Stimulated activated CD8-positive, alpha-beta memory T cell treated with anti-CD3 and anti-CD28 coated beads, Interleukin-4, amount 100 ng/mL, for 1 hour (primary cell): ENCODE data around the gene KLHL11.

Experiments
- DNase-seq, 2 donors: peaks; one replicate each; pipeline ENCODE4 v3.0.0-alpha.2; 2020; ENCODE audit warnings: low read depth in 2 of 2, low spot score in 1 of 2

KLHL11 gene, protein sequence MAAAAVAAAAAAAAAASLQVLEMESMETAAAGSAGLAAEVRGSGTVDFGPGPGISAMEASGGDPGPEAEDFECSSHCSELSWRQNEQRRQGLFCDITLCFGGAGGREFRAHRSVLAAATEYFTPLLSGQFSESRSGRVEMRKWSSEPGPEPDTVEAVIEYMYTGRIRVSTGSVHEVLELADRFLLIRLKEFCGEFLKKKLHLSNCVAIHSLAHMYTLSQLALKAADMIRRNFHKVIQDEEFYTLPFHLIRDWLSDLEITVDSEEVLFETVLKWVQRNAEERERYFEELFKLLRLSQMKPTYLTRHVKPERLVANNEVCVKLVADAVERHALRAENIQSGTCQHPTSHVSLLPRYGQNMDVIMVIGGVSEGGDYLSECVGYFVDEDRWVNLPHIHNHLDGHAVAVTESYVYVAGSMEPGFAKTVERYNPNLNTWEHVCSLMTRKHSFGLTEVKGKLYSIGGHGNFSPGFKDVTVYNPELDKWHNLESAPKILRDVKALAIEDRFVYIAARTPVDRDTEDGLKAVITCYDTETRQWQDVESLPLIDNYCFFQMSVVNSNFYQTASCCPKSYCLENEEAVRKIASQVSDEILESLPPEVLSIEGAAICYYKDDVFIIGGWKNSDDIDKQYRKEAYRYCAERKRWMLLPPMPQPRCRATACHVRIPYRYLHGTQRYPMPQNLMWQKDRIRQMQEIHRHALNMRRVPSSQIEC

DNA sequence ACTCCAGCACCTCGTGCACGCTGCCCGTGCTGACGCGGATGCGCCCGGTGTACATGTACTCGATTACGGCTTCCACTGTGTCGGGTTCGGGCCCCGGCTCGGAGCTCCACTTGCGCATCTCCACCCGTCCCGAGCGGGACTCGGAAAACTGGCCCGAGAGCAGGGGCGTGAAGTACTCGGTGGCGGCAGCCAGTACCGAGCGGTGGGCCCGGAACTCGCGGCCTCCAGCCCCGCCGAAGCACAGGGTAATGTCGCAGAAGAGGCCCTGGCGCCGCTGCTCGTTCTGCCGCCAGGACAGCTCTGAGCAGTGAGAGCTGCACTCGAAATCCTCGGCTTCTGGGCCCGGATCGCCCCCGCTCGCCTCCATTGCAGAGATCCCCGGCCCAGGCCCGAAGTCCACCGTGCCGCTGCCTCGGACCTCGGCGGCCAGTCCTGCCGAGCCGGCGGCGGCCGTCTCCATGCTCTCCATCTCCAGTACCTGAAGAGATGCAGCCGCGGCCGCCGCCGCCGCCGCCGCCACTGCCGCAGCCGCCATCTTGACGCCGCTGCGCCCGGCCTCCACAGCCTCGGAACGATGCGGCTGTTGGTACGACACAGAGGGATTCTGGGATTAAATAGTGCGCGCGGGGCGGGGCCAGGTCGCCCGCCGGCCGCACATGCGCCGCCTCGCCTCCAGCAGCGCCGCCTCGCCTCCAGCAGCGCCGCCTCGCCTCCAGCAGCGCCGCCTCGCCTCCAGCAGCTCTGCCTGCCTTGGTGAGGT, at the start of gene KLHL11:
TSS of gene KLHL11 (minus strand) at position 588 of the 760 bp plus-strand sequence. CDS start at position 535, 53 bp downstream.
- peak; percentile 67 to 68 for DNase-seq

DNA sequence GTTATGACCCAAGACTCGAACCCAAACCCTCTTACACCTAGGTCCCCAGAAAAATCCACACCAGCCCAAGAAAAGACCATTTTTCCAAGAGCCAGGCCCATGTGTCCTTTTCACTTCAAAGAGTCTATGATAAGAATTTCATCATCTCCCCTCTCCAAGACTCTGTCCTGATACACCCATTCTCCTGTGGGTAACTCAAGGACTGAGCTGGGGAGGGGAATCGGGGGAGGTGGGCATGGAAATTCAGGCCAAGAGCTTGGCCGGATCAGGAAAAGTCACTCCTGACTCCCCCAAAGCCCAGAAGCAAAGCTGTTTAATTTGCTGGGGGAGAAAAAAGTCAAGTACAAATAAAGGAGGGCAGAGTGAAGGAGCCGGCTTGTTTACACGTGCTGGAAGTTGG, 49.8 kb upstream of the KLHL11 start:
- no peak for DNase-seq

DNA sequence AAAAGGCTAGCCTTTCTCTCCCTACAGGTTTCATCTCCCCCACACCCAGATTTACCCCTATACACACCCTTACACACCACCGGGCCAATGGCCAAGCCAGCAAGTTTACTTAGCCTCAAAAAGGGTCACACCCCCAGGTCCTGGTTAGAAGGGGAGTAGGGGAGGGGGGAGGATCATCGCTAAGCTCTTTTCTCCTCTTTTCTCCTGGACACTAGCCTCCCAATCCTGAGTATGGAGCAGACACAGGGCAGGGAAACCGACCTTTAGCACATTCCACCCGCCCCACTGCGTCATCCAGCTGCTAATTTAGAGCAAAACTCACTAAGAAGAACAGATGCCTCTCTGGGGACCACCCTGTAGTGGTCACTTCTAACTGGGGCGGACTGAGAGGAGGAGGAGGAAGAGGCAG, 49.1 kb upstream of the KLHL11 start:
- DNase-seq = no peak

DNA sequence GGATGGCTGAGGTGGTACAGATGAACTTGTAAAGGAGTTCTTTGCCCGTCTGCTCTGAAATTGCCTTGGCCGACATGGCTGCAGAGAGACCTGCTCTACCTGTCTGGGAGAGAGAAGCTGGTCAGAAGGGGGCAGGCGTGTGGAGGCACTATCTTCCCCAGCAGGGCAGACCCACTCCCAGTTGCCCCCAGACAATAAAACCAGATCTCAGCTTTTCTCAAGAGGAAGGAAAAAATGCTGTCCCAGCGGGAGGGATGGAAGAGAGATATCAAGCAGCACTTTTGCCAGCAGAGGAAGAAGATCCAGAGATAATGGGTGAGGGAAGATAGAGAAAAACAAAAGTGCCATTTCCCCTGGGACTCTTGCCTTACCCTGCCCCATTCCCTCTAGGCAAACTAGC, 48.6 kb upstream of the KLHL11 start:
- DNase-seq = no peak

DNA sequence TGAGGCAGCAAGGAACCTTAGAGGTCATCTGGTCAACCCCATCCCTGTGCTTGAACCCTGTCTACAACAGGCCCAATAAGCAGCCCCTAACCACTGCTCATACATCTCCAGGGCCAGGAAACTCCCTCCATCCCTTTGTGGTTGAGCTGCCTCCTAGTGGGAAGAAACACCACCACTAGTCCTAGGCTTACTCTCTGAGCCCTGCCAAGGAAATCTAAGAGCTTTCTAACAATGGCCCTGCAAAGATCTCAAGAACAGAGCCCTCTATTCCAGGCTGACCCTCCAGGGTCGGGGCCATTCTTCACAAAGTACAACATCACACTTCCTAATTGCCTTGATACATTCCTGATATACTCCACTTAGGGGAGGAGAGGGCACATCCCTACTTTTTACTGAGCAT, 47.7 kb upstream of the KLHL11 start:
- DNase-seq = no peak

DNA sequence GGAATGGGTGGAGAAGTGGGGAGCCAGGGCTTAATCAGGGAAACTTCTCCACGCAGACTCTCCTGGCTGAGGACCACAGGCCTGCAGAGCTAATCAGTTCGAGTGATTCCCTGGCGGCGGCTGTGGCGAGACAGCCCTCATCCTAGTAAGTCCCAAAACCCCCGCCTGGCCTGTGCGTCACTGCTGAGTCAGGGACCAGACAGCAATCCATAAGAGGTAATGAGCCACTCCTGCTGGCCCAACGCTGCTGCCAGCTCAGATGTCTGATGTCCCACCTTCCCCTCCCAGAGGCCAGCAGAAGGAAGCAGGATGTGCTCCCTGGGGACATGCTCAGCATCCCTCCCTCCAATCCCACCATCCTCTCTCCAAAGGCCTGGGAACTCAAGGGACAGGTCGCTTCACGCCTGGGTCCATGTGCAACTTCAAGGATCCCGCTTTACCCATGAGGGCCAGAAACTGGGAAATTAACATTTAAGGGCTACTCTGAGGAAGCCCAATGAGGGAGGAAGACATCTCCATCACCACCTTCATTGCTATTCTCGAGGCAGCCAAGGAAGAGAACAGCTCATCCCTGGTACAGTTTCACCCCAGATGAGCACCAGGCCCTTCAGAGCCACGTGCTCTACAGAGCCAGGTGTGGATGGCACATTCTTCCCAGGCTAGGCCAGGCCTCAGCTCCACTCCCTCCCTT, 45.6 kb upstream of the KLHL11 start:
- DNase-seq = no peak

DNA sequence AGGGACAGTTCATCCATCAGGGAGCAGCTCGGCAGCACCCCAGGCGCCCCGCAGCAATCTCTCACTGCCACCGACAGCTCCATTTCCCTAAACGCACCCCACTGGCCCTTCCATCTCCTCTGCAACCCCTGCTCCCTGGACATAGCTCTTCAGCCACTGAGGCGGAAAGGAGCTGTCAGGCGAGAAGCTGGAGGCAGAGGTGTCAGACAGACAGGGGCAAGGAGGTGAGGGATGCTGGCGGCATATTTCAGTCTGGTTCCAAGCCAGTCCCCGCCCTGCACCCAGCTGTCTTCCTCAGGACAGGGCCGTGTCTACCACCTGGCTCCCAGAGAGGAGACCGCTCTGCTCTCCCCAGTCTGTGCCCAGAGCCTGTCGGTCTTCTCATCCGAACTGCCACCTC, 43.9 kb upstream of the KLHL11 start:
- DNase-seq = no peak

DNA sequence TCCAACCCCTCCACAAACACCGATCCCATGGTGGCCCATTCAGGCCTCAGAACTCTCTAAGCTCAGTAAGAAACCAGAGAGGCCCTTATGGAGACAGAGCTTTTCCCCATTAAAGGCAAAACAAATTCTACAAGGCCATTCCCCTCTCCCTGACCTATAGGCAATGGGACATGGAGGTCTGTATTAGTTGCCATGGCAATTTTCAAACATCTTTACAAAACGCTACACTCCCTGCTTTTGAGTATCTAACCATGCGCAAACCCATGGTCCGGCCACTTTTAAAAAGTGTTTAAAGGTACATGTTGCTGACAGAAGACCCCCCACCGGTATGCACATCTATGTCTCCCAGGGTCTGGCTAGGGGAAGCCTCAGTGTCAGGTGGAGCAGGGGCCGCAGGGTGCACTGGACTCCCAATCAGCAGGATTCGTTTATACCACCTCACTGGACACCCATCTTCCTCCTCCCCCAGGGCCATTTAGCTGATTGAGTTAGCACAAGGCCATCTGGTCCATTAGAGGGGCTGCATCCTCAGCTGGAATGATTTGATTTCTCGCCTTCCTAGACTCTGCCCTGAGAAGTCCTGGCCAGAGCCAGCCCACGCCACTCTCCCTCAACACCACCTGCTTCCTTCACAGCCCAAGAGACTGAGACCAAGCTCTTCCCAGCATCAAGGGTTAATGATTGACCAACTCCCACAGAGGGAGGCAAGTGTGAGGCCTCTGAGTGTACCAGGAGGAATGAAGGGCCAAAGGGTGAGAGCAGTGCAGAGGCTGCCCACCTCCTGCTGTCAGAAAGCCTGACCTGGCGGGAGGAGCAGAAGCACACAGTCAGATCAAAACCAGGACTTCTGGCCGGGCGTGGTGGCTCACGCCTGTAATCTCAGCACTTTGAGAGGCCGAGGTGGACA, 42.7 kb upstream of the KLHL11 start:
- DNase-seq = no peak

DNA sequence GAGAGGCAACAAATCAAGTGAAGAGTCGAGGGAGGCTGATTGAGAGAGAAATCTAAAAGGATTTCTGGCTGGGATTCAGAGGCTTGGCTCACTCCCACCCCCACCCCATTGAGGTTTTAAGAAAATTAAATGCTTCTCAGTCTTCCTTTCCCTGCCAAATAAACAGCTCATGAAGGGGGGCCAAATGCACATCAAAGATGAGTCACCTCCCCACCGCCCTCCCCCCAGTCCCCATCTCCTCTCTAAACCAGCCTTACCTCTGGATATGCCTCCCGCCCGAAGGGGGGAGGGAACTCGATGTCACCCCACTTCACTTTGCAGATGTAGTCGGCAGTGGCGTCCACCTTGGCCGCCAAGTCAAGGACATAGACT, 41.9 kb upstream of the KLHL11 start:
- DNase-seq = no peak

DNA sequence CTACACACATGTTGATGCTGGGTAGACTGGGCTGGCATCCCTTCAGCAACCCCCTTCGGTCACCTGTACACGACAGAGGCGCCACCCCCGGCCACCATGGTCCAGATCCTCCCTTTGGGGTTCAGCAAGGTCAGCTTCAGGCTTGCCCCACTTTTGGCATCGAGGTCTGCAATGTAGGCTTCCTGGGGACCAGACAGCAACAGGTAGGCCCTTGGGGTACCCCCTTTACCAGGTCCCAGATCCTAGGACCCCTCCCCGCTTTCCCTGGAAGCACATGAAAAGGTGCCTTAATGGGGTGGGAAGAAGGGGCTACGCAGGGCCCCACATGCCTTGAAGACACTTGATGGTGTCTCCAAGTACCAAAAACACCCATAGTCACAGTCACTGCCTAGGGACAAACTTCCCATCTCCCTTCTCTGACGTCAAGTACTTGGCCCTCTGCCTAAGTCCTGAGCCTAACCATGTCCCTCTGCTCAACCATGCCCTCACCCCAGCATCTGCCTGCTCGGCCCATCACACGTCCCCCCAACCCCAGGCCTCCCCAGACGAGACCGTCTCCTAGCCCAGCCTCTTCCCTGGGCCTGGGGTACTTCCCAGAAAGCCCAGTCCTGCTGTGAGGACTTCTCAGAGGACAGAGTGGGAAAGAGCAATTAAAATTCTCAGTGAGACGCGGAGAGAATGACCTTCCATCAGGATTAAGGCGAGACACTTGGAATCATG, 41.4 kb upstream of the KLHL11 start:
- no peak for DNase-seq

DNA sequence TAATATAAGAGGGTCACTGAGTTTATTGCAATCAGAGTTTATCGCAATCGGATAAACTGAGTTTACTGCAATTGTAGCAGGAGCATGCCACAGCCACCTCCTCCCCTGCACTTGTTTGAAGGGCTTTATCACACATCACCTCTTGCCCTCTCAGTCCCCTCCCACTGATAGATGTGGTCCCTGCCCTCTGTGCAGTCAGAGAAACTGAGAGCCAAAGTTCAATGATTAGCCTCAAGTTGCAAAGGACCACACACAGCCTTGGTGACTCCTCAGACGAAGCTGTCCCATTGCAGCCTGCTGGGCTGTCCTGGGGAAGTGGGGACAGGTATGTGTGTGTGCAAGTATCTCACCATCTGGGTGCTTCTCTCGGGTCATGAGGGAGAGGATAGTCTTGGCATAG, 39.9 kb upstream of the KLHL11 start:
- no peak for DNase-seq

DNA sequence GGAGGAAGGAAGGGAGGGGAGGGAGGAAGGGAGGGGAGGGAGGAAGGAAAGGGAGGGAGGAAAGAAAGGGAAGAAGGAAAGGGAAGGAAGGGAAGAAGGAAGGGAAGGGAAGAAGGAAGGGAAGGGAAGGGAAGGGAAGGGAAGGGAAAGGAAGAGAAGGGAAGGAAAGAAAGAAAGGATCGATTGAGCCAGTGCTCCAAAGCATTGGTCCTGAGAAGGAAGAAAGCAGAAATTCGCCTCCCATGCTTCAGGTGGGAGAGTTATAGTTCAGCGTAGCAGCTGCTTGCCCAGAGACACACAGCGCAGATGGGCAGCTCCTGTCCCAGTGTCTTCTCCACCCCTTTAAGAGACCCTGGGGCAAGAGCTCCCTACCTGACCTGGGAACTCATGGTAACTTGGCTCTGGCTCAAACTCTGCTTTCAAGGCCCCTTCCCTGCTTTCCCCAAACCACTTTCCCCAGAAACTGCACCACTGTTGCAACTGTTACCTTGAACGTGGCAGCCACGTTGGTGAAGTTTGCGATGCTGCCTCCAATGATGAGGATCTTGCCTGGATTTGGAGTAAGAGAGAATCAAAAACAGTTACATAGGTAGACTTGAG, 39.1 kb upstream of the KLHL11 start:
- no peak for DNase-seq

DNA sequence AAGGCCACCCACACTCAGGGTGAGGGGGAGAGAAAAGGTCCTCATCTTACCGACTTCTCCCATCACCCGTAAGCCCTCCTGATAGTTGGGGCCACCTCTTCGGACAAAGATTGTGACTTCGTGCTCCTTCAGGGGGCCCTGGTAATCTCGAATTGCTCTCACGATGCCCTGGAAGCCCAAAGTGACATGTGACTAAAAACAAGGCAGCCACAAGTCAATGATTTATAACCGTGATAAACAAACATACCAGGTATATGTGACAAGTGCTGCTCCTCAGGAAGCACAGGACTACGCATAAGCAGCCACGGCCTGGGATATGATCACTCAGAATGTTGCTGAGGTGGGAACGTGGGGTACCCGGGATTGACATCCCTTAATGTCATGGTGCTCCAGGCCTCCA, 36.4 kb upstream of the KLHL11 start:
- no peak for DNase-seq

DNA sequence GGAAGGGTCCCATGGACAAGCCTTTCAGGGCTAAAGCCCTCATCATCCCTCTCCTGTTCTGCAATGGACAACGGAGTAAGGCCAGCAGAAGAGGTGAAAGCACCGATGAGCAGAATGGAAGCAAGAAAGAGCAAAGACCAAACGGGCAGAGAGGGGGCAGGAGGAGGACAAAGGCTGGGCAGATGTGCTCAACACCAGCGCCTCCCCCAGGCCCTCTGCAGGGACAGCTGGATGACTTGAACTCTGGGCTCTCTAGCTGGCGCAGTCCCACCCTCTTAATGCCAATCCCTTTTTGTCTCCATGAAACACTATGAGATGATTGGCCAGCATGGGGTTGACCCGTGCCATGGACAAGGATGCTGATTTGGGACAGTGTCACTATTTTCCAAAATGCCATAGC, 31.5 kb upstream of the KLHL11 start:
- DNase-seq = no peak

DNA sequence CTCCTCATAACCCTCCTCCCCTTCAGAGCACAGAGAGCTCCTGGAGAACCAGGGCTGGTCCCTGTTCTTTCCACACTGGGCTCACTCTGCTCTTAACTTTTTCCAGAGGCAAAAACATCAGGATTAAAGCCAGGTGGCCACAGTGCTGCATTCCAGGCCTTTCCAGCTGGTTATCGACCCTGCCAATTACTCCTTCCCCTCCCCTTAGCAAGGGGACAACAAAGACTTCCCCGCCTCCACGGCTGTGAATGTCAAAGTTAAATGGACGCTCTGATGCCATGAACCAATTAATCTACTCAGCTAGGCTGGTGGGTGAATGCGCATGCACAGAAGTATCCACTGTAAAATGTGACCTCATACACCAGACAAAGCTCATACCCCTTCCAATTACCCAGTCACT, 30.4 kb upstream of the KLHL11 start:
- DNase-seq = no peak

DNA sequence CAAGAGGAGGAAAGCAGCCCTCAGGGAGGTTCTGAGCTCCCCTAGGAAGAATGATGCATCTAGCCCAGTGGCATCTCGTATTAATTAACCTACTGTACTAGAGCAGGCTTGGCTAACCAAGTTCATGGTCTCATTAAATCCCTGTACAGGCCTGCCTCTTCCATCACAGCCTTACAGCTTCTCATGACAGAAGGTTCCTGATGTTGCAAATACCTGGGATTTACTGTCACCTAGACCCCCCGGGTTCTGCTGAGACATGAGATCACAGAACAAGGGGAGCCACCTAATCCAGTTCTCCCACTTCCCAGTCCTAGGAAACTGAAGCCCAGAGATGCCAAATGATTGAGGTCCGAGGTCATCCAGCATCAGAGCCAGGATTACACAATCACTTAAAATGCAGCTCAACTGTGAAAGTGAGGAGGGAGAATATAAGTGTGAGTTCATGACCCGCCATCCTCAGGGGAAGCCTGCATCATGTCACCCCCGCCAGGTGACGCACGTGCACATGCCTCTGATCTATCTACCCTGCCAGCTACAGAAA, 29.6 kb upstream of the KLHL11 start:
- no peak for DNase-seq

DNA sequence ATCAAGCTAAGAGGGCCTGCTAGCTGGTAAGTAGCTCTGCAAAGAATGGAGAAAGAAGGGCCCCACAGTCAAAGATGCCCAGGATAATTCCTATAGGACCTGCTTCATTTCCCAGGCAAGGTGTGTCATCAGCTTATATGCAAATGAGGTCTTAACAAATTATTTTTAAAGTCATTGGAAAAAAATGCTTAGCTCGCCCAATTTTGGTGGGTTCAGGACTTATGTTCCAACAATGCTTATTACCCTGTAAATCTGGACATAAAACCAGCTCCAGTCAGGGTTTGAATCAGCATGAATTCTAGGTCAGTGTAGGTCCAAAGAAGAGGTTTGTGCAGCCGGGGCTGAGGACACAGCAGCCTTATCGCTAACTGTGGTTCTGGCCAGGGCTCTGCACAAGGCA, 28.2 kb upstream of the KLHL11 start:
- no peak for DNase-seq

DNA sequence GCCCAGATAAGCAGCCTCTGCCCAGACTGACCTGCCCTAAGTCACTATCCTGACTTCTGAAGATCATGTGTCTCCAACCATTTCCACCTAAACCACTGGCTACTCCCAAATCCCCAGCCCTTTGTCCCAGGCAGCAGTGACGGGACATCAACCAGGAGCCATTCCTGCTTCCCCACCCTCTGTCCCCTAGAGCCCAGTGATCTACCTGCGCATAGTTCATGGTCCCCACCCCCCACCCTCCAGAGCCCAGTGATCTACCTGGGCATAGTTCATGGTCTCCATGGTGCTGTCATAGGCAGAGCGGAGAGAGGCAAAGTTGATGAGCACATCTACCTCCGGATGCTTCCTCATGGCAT, 26.8 kb upstream of the KLHL11 start:
- DNase-seq = no peak
